HEK293 (cell line): ENCODE results near the gene SRRM4.
A peak's percentile ranks its signal among the peaks of the same experiment; 100 is the strongest.

Experiments
- CTCF ChIA-PET: fragments of 350-600 bp; formaldehyde crosslinking; extraction: SDS; loops from one replicate; lab custom pipeline; 2021; ENCODE audit warnings: antibody characterized with exemption; lab: Yijun Ruan, JAX
- POLR2A ChIA-PET: fragments of 300-600 bp; formaldehyde crosslinking; extraction: SDS; loops from one replicate; lab custom pipeline; 2020; ENCODE audit warnings: antibody characterized with exemption, inconsistent platforms; lab: Yijun Ruan, JAX
- H3K27ac ChIP-seq: fragments of 200-500 bp; sonication (Bioruptor generic); 2 replicates; pipeline ENCODE4 v1.5.1; 2014; ENCODE audit warnings: low read depth, low read length, control low read depth, inconsistent platforms; ENCODE audit errors: extremely low read depth
- H3K36me3 ChIP-seq, 2 experiments: fragments of 200-500 bp in 1 of 2; sonication (Bioruptor generic) in 1 of 2; 1 replicate in 1 of 2; 2 replicates in 1 of 2; pipeline ENCODE4 v1.5.1; 2014 to 2017; ENCODE audit warnings: inconsistent platforms in 2 of 2, low read length in 2 of 2; ENCODE audit not compliant: control insufficient read depth in 2 of 2, insufficient read depth in 1 of 2
- H3K4me1 ChIP-seq: fragments of 200-500 bp; sonication (Bioruptor generic); 2 replicates; pipeline ENCODE4 v1.5.1; 2014; ENCODE audit warnings: mild to moderate bottlenecking, low read length, inconsistent platforms; ENCODE audit not compliant: control insufficient read depth, insufficient read depth
- H3K4me3 ChIP-seq: 2 replicates; pipeline ENCODE4 v1.5.1; 2011; ENCODE audit warnings: low read depth, mild to moderate bottlenecking, control low read depth, low read length, moderate library complexity
- H3K9me3 ChIP-seq: fragments of 200-500 bp; sonication (Bioruptor generic); 2 replicates; pipeline ENCODE4 v1.5.1; 2014; ENCODE audit warnings: low read depth, low read length, inconsistent platforms; ENCODE audit not compliant: control insufficient read depth, insufficient read depth
- GFI1B ChIP-seq: fragments of 450-650 bp; formaldehyde crosslinking; IDR thresholded peaks from 2 replicates; pipeline ENCODE4 v1.5.1; 2016; ENCODE audit warnings: missing biosample characterization, missing genetic modification characterization
- KLF8 ChIP-seq: fragments of 450-650 bp; formaldehyde crosslinking; IDR thresholded peaks from 2 replicates; pipeline ENCODE4 v1.5.1; 2016; ENCODE audit warnings: missing biosample characterization, missing genetic modification characterization
- SETDB1 ChIP-seq: IDR thresholded peaks from one replicate; pipeline ENCODE4 v1.6.1; 2017; ENCODE audit warnings: mild to moderate bottlenecking, low read length, moderate library complexity, mixed read lengths; ENCODE audit not compliant: insufficient read length
- ZFP37 ChIP-seq: fragments of 450-650 bp; formaldehyde crosslinking; IDR thresholded peaks from 2 replicates; pipeline ENCODE4 v1.5.1; 2016; ENCODE audit warnings: missing biosample characterization, missing genetic modification characterization
- ZNF140 ChIP-seq: fragments of 450-650 bp; formaldehyde crosslinking; IDR thresholded peaks from 2 replicates; pipeline ENCODE4 v1.5.1; 2016; ENCODE audit warnings: missing biosample characterization, missing genetic modification characterization
- ZNF341 ChIP-seq: fragments of 450-650 bp; formaldehyde crosslinking; IDR thresholded peaks from 2 replicates; pipeline ENCODE4; 2016; ENCODE audit warnings: low read depth, missing biosample characterization, missing genetic modification characterization
- ZNF623 ChIP-seq: fragments of 450-650 bp; formaldehyde crosslinking; IDR thresholded peaks from 2 replicates; pipeline ENCODE4 v1.5.1; 2016; ENCODE audit warnings: missing biosample characterization, missing genetic modification characterization
- ZNF747 ChIP-seq: fragments of 450-650 bp; formaldehyde crosslinking; IDR thresholded peaks from 2 replicates; pipeline ENCODE4 v1.5.1; 2016; ENCODE audit warnings: missing biosample characterization, missing genetic modification characterization
- ZNF76 ChIP-seq: fragments of 450-650 bp; formaldehyde crosslinking; IDR thresholded peaks from 2 replicates; pipeline ENCODE4; 2016; ENCODE audit warnings: low read depth, missing biosample characterization, missing genetic modification characterization, borderline replicate concordance
- TF ChIP-seq, protein P1 (sequence below): fragments of 450-650 bp; formaldehyde crosslinking; IDR thresholded peaks from 2 replicates; pipeline ENCODE4 v1.5.1; 2016; ENCODE audit warnings: missing biosample characterization, missing genetic modification characterization
- TF ChIP-seq, protein P2 (sequence below): fragments of 450-650 bp; formaldehyde crosslinking; optimal IDR thresholded peaks from 2 replicates; pipeline ENCODE3; 2016; ENCODE audit warnings: missing biosample characterization, mild to moderate bottlenecking, missing genetic modification characterization
- TF ChIP-seq, protein P3 (sequence below): sonication (generic); formaldehyde crosslinking; IDR thresholded peaks from 2 replicates; pipeline ENCODE4 v1.8.1; 2022; ENCODE audit warnings: mild to moderate bottlenecking, moderate library complexity, missing genetic modification reagents
- TF ChIP-seq, protein P4 (sequence below): fragments of 450-650 bp; formaldehyde crosslinking; IDR thresholded peaks from 2 replicates; pipeline ENCODE4 v1.5.1; 2016; ENCODE audit warnings: missing biosample characterization, missing genetic modification characterization
- TF ChIP-seq, protein P5 (sequence below): fragments of 450-650 bp; formaldehyde crosslinking; IDR thresholded peaks from 2 replicates; pipeline ENCODE4 v1.5.1; 2016; ENCODE audit warnings: missing biosample characterization, missing genetic modification characterization
- TF ChIP-seq, protein P6 (sequence below): fragments of 450-650 bp; formaldehyde crosslinking; IDR thresholded peaks from 2 replicates; pipeline ENCODE4 v1.5.1; 2016; ENCODE audit warnings: missing biosample characterization, missing genetic modification characterization

Gene SRRM4, protein sequence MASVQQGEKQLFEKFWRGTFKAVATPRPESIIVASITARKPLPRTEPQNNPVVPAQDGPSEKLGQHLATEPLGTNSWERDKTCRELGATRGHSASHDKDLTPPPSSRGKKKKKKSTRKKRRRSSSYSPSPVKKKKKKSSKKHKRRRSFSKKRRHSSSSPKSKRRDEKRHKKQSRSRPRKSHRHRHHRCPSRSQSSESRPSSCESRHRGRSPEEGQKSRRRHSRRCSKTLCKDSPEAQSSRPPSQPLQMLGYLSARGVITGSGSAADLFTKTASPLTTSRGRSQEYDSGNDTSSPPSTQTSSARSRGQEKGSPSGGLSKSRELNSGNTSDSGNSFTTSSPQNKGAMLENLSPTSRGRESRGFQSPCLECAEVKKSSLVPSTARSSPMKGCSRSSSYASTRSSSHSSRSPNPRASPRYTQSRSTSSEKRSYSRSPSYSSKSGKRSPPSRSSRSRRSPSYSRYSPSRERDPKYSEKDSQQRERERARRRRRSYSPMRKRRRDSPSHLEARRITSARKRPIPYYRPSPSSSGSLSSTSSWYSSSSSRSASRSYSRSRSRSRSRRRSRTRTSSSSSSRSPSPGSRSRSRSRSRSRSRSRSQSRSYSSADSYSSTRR

GRCh38 chr12:118981285-118982211 is at the start of gene SRRM4:
Gene SRRM4 (plus strand): TSS chr12:118981541. CDS start chr12:118981883, 342 bp downstream.
- Histone ChIP-seq H3K36me3 (no peaks in the 10 kb centered on the region), H3K9me3 (no peaks in the 10 kb centered on the region), H3K27ac (no peak within 1 kb of the TSS), H3K4me1 (no peaks in the 10 kb centered on the region), H3K4me3 (no peak within 1 kb of the TSS)
- POLR2A ChIA-PET: no interaction called here
- CTCF ChIA-PET: interaction anchor here (0.6 kb wide), 1 partner anchor 621 kb away, joined by 3 read pairs; no protein-coding TSS in a partner anchor
- no peak for TF ChIP-seq ZNF341 (tag by site-specific recombination)
- TF ChIP-seq, protein P1, sequence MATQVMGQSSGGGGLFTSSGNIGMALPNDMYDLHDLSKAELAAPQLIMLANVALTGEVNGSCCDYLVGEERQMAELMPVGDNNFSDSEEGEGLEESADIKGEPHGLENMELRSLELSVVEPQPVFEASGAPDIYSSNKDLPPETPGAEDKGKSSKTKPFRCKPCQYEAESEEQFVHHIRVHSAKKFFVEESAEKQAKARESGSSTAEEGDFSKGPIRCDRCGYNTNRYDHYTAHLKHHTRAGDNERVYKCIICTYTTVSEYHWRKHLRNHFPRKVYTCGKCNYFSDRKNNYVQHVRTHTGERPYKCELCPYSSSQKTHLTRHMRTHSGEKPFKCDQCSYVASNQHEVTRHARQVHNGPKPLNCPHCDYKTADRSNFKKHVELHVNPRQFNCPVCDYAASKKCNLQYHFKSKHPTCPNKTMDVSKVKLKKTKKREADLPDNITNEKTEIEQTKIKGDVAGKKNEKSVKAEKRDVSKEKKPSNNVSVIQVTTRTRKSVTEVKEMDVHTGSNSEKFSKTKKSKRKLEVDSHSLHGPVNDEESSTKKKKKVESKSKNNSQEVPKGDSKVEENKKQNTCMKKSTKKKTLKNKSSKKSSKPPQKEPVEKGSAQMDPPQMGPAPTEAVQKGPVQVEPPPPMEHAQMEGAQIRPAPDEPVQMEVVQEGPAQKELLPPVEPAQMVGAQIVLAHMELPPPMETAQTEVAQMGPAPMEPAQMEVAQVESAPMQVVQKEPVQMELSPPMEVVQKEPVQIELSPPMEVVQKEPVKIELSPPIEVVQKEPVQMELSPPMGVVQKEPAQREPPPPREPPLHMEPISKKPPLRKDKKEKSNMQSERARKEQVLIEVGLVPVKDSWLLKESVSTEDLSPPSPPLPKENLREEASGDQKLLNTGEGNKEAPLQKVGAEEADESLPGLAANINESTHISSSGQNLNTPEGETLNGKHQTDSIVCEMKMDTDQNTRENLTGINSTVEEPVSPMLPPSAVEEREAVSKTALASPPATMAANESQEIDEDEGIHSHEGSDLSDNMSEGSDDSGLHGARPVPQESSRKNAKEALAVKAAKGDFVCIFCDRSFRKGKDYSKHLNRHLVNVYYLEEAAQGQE: peak; percentile 86
- TF ChIP-seq, all 188 proteins: peak for 1

DNA sequence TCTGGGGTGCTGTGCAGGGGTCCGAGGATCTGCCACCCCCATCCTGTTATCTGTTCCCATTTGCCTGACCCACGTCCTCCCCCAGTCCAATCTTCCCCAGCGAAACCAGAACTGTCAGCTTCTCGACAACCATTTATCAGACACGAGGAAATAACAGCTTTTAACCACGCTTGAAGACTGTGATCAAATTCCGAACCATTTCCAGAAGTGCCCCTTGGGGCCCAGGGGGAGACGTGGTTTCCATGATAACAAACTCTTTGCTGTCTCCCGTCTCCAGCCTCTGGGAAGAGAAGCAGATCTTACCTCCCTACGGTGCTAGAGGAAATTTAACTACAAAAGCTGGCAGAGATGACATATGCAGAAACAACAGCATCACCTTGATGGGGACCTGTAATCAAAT is 35.1 kb upstream of the SRRM4 start:
- Histone ChIP-seq H3K4me3 (no peak overlapping the region), H3K4me1 (no peaks in the 10 kb centered on the region), H3K9me3 (no peaks in the 10 kb centered on the region), H3K36me3 (no peaks in the 10 kb centered on the region), H3K27ac (no peak overlapping the region)
- TF ChIP-seq ZNF623 (tag by site-specific recombination): no peak
- no peak for TF ChIP-seq ZNF140 (tag by site-specific recombination)
- no peak for TF ChIP-seq KLF8 (tag by site-specific recombination)
- TF ChIP-seq, protein P2, sequence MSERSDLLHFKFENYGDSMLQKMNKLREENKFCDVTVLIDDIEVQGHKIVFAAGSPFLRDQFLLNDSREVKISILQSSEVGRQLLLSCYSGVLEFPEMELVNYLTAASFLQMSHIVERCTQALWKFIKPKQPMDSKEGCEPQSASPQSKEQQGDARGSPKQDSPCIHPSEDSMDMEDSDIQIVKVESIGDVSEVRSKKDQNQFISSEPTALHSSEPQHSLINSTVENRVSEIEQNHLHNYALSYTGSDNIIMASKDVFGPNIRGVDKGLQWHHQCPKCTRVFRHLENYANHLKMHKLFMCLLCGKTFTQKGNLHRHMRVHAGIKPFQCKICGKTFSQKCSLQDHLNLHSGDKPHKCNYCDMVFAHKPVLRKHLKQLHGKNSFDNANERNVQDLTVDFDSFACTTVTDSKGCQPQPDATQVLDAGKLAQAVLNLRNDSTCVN (tag by site-specific recombination): no peak
- TF ChIP-seq GFI1B (tag by site-specific recombination): no peak
- TF ChIP-seq SETDB1: no peak
- TF ChIP-seq, protein P3, sequence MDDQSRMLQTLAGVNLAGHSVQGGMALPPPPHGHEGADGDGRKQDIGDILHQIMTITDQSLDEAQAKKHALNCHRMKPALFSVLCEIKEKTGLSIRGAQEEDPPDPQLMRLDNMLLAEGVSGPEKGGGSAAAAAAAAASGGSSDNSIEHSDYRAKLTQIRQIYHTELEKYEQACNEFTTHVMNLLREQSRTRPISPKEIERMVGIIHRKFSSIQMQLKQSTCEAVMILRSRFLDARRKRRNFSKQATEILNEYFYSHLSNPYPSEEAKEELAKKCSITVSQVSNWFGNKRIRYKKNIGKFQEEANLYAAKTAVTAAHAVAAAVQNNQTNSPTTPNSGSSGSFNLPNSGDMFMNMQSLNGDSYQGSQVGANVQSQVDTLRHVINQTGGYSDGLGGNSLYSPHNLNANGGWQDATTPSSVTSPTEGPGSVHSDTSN (CRISPR knock-in tag): no peak
- no peak for TF ChIP-seq ZNF76 (tag by site-specific recombination)
- TF ChIP-seq ZFP37: no peak
- TF ChIP-seq, protein P4, sequence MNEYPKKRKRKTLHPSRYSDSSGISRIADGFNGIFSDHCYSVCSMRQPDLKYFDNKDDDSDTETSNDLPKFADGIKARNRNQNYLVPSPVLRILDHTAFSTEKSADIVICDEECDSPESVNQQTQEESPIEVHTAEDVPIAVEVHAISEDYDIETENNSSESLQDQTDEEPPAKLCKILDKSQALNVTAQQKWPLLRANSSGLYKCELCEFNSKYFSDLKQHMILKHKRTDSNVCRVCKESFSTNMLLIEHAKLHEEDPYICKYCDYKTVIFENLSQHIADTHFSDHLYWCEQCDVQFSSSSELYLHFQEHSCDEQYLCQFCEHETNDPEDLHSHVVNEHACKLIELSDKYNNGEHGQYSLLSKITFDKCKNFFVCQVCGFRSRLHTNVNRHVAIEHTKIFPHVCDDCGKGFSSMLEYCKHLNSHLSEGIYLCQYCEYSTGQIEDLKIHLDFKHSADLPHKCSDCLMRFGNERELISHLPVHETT: no peak
- no peak for TF ChIP-seq ZNF747 (tag by site-specific recombination)
- TF ChIP-seq, protein P5, sequence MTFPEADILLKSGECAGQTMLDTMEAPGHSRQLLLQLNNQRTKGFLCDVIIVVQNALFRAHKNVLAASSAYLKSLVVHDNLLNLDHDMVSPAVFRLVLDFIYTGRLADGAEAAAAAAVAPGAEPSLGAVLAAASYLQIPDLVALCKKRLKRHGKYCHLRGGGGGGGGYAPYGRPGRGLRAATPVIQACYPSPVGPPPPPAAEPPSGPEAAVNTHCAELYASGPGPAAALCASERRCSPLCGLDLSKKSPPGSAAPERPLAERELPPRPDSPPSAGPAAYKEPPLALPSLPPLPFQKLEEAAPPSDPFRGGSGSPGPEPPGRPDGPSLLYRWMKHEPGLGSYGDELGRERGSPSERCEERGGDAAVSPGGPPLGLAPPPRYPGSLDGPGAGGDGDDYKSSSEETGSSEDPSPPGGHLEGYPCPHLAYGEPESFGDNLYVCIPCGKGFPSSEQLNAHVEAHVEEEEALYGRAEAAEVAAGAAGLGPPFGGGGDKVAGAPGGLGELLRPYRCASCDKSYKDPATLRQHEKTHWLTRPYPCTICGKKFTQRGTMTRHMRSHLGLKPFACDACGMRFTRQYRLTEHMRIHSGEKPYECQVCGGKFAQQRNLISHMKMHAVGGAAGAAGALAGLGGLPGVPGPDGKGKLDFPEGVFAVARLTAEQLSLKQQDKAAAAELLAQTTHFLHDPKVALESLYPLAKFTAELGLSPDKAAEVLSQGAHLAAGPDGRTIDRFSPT (tag by site-specific recombination): no peak
- TF ChIP-seq, protein P6, sequence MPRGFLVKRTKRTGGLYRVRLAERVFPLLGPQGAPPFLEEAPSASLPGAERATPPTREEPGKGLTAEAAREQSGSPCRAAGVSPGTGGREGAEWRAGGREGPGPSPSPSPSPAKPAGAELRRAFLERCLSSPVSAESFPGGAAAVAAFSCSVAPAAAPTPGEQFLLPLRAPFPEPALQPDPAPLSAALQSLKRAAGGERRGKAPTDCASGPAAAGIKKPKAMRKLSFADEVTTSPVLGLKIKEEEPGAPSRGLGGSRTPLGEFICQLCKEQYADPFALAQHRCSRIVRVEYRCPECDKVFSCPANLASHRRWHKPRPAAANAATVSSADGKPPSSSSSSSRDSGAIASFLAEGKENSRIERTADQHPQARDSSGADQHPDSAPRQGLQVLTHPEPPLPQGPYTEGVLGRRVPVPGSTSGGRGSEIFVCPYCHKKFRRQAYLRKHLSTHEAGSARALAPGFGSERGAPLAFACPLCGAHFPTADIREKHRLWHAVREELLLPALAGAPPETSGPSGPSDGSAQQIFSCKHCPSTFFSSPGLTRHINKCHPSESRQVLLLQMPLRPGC (tag by site-specific recombination): no peak
- TF ChIP-seq ZNF341 (tag by site-specific recombination): no peak
- CTCF ChIA-PET: interaction anchor here (0.6 kb wide), 1 partner anchor 77 kb away, joined by 5 read pairs; no protein-coding TSS in a partner anchor
- POLR2A ChIA-PET: no interaction called here
